Midbrain (tissue), 1 donor: Measurements from ENCODE around the gene SEPTIN2.
"Not testable (repeated sequence)": the region's sequence is repeated elsewhere in the genome, so short reads cannot be mapped to it uniquely, and the experiment has no call there.

Experiments used
- DNase-seq: peaks from one replicate; lab custom pipeline; 2025; lab: John Stamatoyannopoulos, UW

The SEPTIN2 gene

GRCh38 chr2:241314226-241315092 is 1.3 kb upstream of the SEPTIN2 start:
- no peak for DNase-seq

- DNase-seq = peak; percentile 97
Measured at GRCh38 chr2:241315093-241315878, 439 bp upstream of the SEPTIN2 start, which contains the start of gene HDLBP. TSS of gene HDLBP (minus strand) at chr2:241315672. CDS start at chr2:241266869, 48,803 bp downstream.

GRCh38 chr2:241316825-241317224 is 1.1 kb downstream of the SEPTIN2 start:
- DNase-seq = no peak

- no peak for DNase-seq
Measured at GRCh38 chr2:241317391-241317790, 1.7 kb downstream of the SEPTIN2 start.

- DNase-seq = not testable (repeated sequence)
Measured at GRCh38 chr2:241318830-241319229, 3.1 kb downstream of the SEPTIN2 start.

- DNase-seq = no peak
Measured at GRCh38 chr2:241320394-241320793, 4.7 kb downstream of the SEPTIN2 start.

GRCh38 chr2:241321033-241321432 is 5.3 kb downstream of the SEPTIN2 start:
- no peak for DNase-seq

GRCh38 chr2:241321886-241322285 is 6.2 kb downstream of the SEPTIN2 start:
- peak; percentile 36 for DNase-seq

GRCh38 chr2:241323778-241324177 is 8.1 kb downstream of the SEPTIN2 start:
- DNase-seq = no peak

- no peak for DNase-seq
Measured at GRCh38 chr2:241324775-241325174, 9.1 kb downstream of the SEPTIN2 start.

GRCh38 chr2:241325257-241325656 is 9.5 kb downstream of the SEPTIN2 start:
- no peak for DNase-seq

GRCh38 chr2:241329669-241330615 is 14.2 kb downstream of the SEPTIN2 start:
- DNase-seq = no peak

GRCh38 chr2:241330616-241330981 is 14.9 kb downstream of the SEPTIN2 start:
- DNase-seq = no peak

GRCh38 chr2:241334813-241335212 is 19.1 kb downstream of the SEPTIN2 start:
- no peak for DNase-seq

- no peak for DNase-seq
Measured at GRCh38 chr2:241339839-241340630, 24.3 kb downstream of the SEPTIN2 start.

- no peak for DNase-seq
Measured at GRCh38 chr2:241340631-241341163, 25.0 kb downstream of the SEPTIN2 start.

GRCh38 chr2:241344925-241345651 is 29.4 kb downstream of the SEPTIN2 start:
- DNase-seq = no peak

- DNase-seq = no peak
Measured at GRCh38 chr2:241349941-241350340, 34.2 kb downstream of the SEPTIN2 start.

- DNase-seq = no peak
Measured at GRCh38 chr2:241350530-241350877, 34.8 kb downstream of the SEPTIN2 start.
